ENCODE measurements around the gene DMBX1. TPM values are rescaled to one million over a fixed set of nuclear protein-coding genes. Genes with fewer than 3 reads are reported as not detected.
A peak's percentile ranks its signal among the peaks of the same experiment; 100 is the strongest.

The DMBX1 gene
- total and polyA plus RNA-seq, 9 of the 15 experiments (the other 6 are each of a cell fraction or from before 2014, with no cell fraction given) = 0.25 to 4.3 (median 1.0) TPM

DNA sequence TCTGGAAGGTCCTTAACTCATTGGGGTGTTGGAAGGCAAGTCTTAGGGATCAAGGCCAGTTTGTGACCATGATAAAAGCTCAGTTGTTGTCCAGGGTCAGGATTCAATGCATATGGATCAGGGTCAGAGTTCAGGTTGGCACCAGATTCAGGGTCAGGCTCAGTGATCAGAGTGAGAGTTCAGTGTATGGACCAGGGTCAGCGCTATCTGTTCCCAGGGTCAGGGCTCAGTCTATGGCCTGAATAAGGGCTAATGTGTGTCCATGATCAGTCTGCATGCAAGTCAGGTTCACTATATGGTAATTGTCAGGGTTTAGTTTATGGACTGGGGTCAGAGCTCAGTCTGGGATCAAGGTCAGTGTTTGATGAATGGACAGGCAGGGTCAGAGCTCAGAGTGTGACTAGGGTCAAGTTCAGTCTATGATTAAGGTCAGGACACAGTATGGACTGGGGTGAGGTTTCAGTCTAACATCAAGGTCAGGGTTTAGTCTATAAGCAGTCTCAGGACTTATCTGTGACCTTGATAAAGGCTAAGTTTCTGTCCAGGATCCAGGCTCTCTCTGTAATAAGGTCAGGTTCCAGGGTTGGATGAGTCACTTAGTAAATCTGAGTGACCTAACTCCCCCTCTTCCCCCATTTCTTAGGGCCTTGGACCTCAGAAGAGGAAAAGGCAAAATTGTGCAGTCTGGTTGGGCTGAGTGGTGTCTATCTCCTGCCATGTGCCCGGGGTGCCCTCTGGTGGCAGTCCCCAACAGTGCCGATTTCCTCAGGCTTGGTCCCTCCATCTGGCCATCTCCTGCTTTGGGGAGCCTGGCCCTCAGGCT is 38.0 kb downstream of the DMBX1 start (continued):
- peak; percentile 89 for TF ChIP-seq ZNF384 (IDR thresholded peaks at IDR 0.05; ENCODE audit: low read depth, low read length)
- TF ChIP-seq SRSF1 (IDR thresholded peaks at IDR 0.05; ENCODE audit: low read depth, low read length) = no peak
- peak; percentile 99 for TF ChIP-seq ESRRA (IDR thresholded peaks at IDR 0.05; ENCODE audit: borderline replicate concordance, low read depth)
- TF ChIP-seq HMGXB4 (CRISPR knock-in tag; IDR thresholded peaks at IDR 0.05) = no peak
- peak; percentile 77; the same call in 1 of the 2 replicates for TF ChIP-seq GABPB1 (CRISPR knock-in tag; IDR thresholded peaks at IDR 0.05)
- no peak for TF ChIP-seq ZNF274 (IDR thresholded peaks at IDR 0.05; ENCODE audit: borderline replicate concordance, low read depth, low read length)
- TF ChIP-seq SMARCA4 (IDR thresholded peaks at IDR 0.05) = peak; percentile 74; the same call in 1 of the 2 replicates
- TF ChIP-seq NR3C1 (CRISPR knock-in tag; IDR thresholded peaks at IDR 0.05) = no peak
- 0 out of 2 replicates have a peak, but pooled peaks have one; percentile 15 for TF ChIP-seq ZBTB5 (IDR thresholded peaks at IDR 0.05)
- TF ChIP-seq FOXA3 (CRISPR knock-in tag; conservative IDR thresholded peaks at IDR 0.05 in 1 of 2, IDR thresholded peaks at IDR 0.05 in 1 of 2) = peak in 1 of 2 experiments; percentile 80; a peak in 2 of 4 replicates
- no peak for TF ChIP-seq C11orf30 (IDR thresholded peaks at IDR 0.05; ENCODE audit: low read depth)
- peak; percentile 56; the same call in 1 of the 2 replicates for TF ChIP-seq MYC (IDR thresholded peaks at IDR 0.05; ENCODE audit: low read depth, low read length)
- no peak for TF ChIP-seq MYC (CRISPR knock-in tag; IDR thresholded peaks at IDR 0.05; ENCODE audit: borderline replicate concordance, low read depth)
- TF ChIP-seq MIER1 (IDR thresholded peaks at IDR 0.05; ENCODE audit: low read depth) = no peak
- TF ChIP-seq, protein P1, sequence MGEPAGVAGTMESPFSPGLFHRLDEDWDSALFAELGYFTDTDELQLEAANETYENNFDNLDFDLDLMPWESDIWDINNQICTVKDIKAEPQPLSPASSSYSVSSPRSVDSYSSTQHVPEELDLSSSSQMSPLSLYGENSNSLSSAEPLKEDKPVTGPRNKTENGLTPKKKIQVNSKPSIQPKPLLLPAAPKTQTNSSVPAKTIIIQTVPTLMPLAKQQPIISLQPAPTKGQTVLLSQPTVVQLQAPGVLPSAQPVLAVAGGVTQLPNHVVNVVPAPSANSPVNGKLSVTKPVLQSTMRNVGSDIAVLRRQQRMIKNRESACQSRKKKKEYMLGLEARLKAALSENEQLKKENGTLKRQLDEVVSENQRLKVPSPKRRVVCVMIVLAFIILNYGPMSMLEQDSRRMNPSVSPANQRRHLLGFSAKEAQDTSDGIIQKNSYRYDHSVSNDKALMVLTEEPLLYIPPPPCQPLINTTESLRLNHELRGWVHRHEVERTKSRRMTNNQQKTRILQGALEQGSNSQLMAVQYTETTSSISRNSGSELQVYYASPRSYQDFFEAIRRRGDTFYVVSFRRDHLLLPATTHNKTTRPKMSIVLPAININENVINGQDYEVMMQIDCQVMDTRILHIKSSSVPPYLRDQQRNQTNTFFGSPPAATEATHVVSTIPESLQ (CRISPR knock-in tag; IDR thresholded peaks at IDR 0.05) = no peak
